Parathyroid adenoma (tissue), 2 donors: Measurements from ENCODE around the gene EVA1A.

ENCODE experiments used
- H2AFZ ChIP-seq: fragments of 300-600 bp; sonication (generic); one replicate; pipeline ENCODE4 v1.7.0; 2017; ENCODE audit warnings: antibody characterized with exemption, mild to moderate bottlenecking
- H3K27ac ChIP-seq: fragments of 300-600 bp; sonication (generic); one replicate; pipeline ENCODE4 v1.7.0; 2017
- H3K27me3 ChIP-seq: fragments of 300-600 bp; sonication (generic); one replicate; pipeline ENCODE4 v1.7.0; 2017; ENCODE audit warnings: low read length; ENCODE audit not compliant: control insufficient read depth, insufficient read depth
- H3K36me3 ChIP-seq: fragments of 300-600 bp; sonication (generic); one replicate; pipeline ENCODE4 v1.7.0; 2017; ENCODE audit warnings: low read length; ENCODE audit not compliant: control insufficient read depth, insufficient read depth
- H3K4me1 ChIP-seq: fragments of 300-600 bp; sonication (generic); one replicate; pipeline ENCODE4 v1.7.0; 2017; ENCODE audit warnings: control low read depth
- H3K4me2 ChIP-seq: fragments of 300-600 bp; sonication (generic); one replicate; pipeline ENCODE4 v1.7.0; 2017; ENCODE audit warnings: low read length
- H3K4me3 ChIP-seq: fragments of 300-600 bp; sonication (generic); one replicate; pipeline ENCODE4 v1.7.0; 2017; ENCODE audit warnings: low read depth, low read length
- H3K79me2 ChIP-seq: fragments of 300-600 bp; sonication (generic); one replicate; pipeline ENCODE4 v1.7.0; 2017; ENCODE audit warnings: control low read depth
- H3K9ac ChIP-seq: fragments of 300-600 bp; sonication (generic); one replicate; pipeline ENCODE4 v1.7.0; 2017; ENCODE audit warnings: mild to moderate bottlenecking
- H3K9me3 ChIP-seq: fragments of 300-600 bp; sonication (generic); one replicate; pipeline ENCODE4 v1.7.0; 2017; ENCODE audit warnings: low read length; ENCODE audit not compliant: control insufficient read depth
- TF ChIP-seq, protein P1 (sequence below): fragments of 300-600 bp; sonication (generic); IDR thresholded peaks from one replicate; pipeline ENCODE4 v1.7.0; 2017; ENCODE audit warnings: antibody characterized with exemption, mild to moderate bottlenecking
- donor health status: primary hyperparathyroidism.

The EVA1A gene

GRCh38 chr2:75498907-75499306 is 61.8 kb downstream of the EVA1A start:
- H3K27me3 ChIP-seq, result no peaks in the 10 kb centered on the region
- no peaks in the 10 kb centered on the region for H3K79me2 ChIP-seq
- H2AFZ ChIP-seq, result no peak overlapping the region
- no peak overlapping the region for H3K4me2 ChIP-seq
- H3K4me1 ChIP-seq, result no peaks in the 10 kb centered on the region
- TF ChIP-seq, protein P1, sequence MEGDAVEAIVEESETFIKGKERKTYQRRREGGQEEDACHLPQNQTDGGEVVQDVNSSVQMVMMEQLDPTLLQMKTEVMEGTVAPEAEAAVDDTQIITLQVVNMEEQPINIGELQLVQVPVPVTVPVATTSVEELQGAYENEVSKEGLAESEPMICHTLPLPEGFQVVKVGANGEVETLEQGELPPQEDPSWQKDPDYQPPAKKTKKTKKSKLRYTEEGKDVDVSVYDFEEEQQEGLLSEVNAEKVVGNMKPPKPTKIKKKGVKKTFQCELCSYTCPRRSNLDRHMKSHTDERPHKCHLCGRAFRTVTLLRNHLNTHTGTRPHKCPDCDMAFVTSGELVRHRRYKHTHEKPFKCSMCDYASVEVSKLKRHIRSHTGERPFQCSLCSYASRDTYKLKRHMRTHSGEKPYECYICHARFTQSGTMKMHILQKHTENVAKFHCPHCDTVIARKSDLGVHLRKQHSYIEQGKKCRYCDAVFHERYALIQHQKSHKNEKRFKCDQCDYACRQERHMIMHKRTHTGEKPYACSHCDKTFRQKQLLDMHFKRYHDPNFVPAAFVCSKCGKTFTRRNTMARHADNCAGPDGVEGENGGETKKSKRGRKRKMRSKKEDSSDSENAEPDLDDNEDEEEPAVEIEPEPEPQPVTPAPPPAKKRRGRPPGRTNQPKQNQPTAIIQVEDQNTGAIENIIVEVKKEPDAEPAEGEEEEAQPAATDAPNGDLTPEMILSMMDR, result no peak
- no peak overlapping the region for H3K9ac ChIP-seq
- no peaks in the 10 kb centered on the region for H3K9me3 ChIP-seq
- H3K36me3 ChIP-seq, result no peaks in the 10 kb centered on the region
- no peak overlapping the region for H3K4me3 ChIP-seq
- no peak overlapping the region for H3K27ac ChIP-seq

DNA sequence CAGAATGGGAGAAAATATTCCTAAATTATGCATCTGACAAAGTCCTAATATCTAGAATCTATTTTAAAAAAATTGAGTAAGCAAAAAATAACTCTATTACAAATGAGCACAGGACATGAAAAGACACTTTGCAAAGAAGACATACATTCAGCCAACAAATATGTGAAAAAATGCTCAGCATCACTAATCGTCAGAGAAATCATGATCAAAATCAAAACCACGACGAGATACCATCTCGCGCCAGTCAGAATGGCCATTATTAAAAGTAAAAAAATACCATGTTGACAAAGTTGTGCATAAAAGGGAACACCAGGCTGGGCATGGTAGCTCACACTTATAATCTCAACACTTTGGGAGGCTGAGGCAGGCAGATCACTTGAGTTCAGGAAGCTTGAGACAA is 63.5 kb downstream of the EVA1A start:
- Histone ChIP-seq H3K79me2 (no peaks in the 10 kb centered on the region), H3K4me1 (no peaks in the 10 kb centered on the region), H3K27ac (no peak overlapping the region), H3K4me3 (no peak overlapping the region), H3K4me2 (no peak overlapping the region), H3K36me3 (no peaks in the 10 kb centered on the region), H2AFZ (no peak overlapping the region), H3K27me3 (no peaks in the 10 kb centered on the region), H3K9ac (no peak overlapping the region), H3K9me3 (no peaks in the 10 kb centered on the region)
- TF ChIP-seq, protein P1, result no peak

DNA sequence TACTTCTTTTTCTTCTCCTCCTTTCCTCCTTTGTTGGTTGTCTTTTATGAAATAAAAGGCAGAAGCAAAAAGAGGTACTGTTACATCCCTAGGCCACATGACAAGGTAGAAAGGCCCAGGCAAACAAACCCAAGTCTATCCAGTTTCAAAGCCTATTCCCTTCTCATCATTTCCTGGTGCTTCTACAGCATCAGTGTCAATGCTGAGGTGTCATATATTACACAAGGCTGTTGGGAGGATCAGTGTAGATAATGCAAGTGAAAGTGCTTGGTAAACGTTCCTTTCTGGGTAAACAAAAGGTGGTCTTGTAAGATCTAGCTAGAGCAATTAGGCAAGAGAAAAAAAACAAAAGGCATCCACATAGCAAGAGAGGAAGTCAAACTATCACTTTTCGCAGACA is 64.9 kb downstream of the EVA1A start:
- H3K4me2 ChIP-seq, result no peak overlapping the region

DNA sequence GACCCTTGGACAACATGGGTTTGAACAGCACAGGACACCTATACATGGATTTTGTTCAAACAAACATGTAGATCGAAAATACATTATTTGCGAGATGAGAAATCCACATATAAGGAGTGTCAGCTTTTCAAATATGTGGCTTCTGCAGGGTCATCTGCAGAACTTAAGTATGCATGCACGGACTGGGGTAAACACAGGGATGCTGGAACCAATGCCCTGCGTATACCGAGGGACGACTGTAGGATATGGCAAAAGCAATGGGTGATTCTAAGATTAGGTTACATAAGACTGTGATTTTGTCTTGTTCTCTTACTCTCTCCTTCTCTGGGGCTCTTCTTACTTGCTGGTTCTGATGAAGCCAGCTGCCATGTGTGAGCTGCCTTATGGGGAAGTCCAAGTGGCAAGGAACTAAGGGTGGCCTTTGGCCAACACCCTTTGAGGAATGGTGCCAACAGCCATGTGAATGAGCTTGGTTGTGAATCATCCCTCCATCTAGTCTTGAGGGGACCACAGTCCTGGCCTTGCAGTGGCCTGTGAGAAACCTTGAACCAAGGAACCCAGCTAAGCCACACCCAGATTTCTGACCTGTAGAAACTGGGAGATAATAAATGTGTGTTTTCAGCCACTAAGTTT is 66.5 kb downstream of the EVA1A start:
- no peaks in the 10 kb centered on the region for H3K9me3 ChIP-seq
- H3K4me1 ChIP-seq, result no peaks in the 10 kb centered on the region
- H3K27ac ChIP-seq, result no peak overlapping the region
- H3K27me3 ChIP-seq, result no peaks in the 10 kb centered on the region
- no peaks in the 10 kb centered on the region for H3K36me3 ChIP-seq
- H3K79me2 ChIP-seq, result no peaks in the 10 kb centered on the region
- no peak overlapping the region for H2AFZ ChIP-seq
- H3K4me2 ChIP-seq, result no peak overlapping the region
- H3K9ac ChIP-seq, result no peak overlapping the region
- TF ChIP-seq, protein P1, result no peak
- H3K4me3 ChIP-seq, result no peak overlapping the region

More for the DNA sequence above, 64.9 kb downstream of the EVA1A start:
- H3K9me3 ChIP-seq, result no peaks in the 10 kb centered on the region
- no peak overlapping the region for H3K27ac ChIP-seq
- no peaks in the 10 kb centered on the region for H3K36me3 ChIP-seq
- no peaks in the 10 kb centered on the region for H3K27me3 ChIP-seq
- no peak overlapping the region for H2AFZ ChIP-seq
- no peaks in the 10 kb centered on the region for H3K4me1 ChIP-seq
- TF ChIP-seq, protein P1, result no peak
- H3K79me2 ChIP-seq, result no peaks in the 10 kb centered on the region
- H3K9ac ChIP-seq, result no peak overlapping the region
- H3K4me3 ChIP-seq, result no peak overlapping the region

DNA sequence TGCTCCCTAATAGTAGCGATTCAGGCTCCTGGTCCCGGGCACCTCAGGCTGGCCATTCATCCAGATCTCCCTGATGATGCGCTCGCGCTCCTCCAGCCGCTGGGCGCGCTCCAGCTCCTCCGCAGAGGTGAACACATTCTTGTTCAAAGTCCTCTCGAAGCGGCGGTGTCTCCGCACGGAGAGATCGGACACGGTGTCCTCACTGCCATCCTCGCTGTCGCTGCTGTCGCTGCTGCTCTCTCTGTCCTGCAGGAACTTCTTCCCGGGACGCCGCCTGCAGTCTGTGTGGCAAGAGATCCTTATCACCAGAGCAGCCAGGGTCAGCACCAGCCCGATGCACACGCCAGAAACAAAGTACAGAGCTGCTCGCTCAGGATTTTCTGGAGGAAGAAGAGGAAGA is 67.5 kb downstream of the EVA1A start:
- TF ChIP-seq, protein P1, result no peak
- Histone ChIP-seq H3K9ac (no peak overlapping the region), H3K79me2 (no peaks in the 10 kb centered on the region), H3K27ac (no peak overlapping the region), H3K4me3 (no peak overlapping the region), H3K4me1 (no peaks in the 10 kb centered on the region), H3K4me2 (peak overlapping the region; percentile 62), H2AFZ (peak overlapping the region; percentile 66), H3K36me3 (no peaks in the 10 kb centered on the region), H3K9me3 (no peaks in the 10 kb centered on the region), H3K27me3 (no peaks in the 10 kb centered on the region)
